Karpas-422 (cell line): ENCODE measurements around the gene OTUD6A. TPM values are rescaled to one million over a fixed set of nuclear protein-coding genes. Genes with fewer than 3 reads are reported as not detected.
"Not testable (repeated sequence)": the region's sequence is repeated elsewhere in the genome, so short reads cannot be mapped to it uniquely, and the experiment has no call there.

Experiments
- DNase-seq: peaks from one replicate; pipeline ENCODE4 v3.0.0-alpha.2; 2015
- H2AFZ ChIP-seq: fragments of 200-600 bp; sonication (generic); 2 replicates; pipeline ENCODE4 v1.6.1; 2014; ENCODE audit warnings: antibody characterized with exemption, low read length, mixed read lengths
- H3K27ac ChIP-seq: fragments of 200-600 bp; sonication (generic); 2 replicates; pipeline ENCODE4 v1.5.1; 2014; ENCODE audit warnings: mild to moderate bottlenecking, low read length, moderate library complexity
- H3K27me3 ChIP-seq: fragments of 200-600 bp; sonication (generic); 2 replicates; pipeline ENCODE4 v1.6.1; 2014; ENCODE audit warnings: low read length, mixed read lengths
- H3K36me3 ChIP-seq: fragments of 200-600 bp; sonication (generic); 2 replicates; pipeline ENCODE4 v1.6.1; 2014; ENCODE audit warnings: low read length, mixed read lengths; ENCODE audit not compliant: insufficient read depth
- H3K4me1 ChIP-seq: fragments of 200-600 bp; sonication (generic); 2 replicates; pipeline ENCODE4 v1.6.1; 2014; ENCODE audit warnings: mild to moderate bottlenecking, low read length, mixed read lengths
- H3K4me2 ChIP-seq: fragments of 200-600 bp; sonication (generic); 2 replicates; pipeline ENCODE4 v1.6.1; 2014; ENCODE audit warnings: low read length, low read depth, mild to moderate bottlenecking; ENCODE audit not compliant: poor library complexity, severe bottlenecking
- H3K4me3 ChIP-seq: fragments of 200-600 bp; sonication (generic); 2 replicates; pipeline ENCODE4 v1.5.1; 2014; ENCODE audit warnings: mild to moderate bottlenecking, antibody characterized with exemption, low read length, mixed read lengths
- H3K79me2 ChIP-seq: fragments of 200-600 bp; sonication (generic); 2 replicates; pipeline ENCODE4 v1.6.1; 2014; ENCODE audit warnings: mild to moderate bottlenecking, low read length, mixed read lengths
- H3K9ac ChIP-seq: fragments of 200-600 bp; sonication (generic); 2 replicates; pipeline ENCODE4 v1.6.0; 2014; ENCODE audit warnings: low read length
- H3K9me2 ChIP-seq: fragments of 200-600 bp; sonication (generic), shearing (Covaris generic); replicated peaks from 2 replicates; pipeline ENCODE4 v1.6.0; 2014; ENCODE audit warnings: mild to moderate bottlenecking, low read length, moderate library complexity; ENCODE audit not compliant: insufficient read depth
- H3K9me3 ChIP-seq: fragments of 300-700, 200-600 bp; sonication (generic); 2 replicates; pipeline ENCODE4 v1.6.1; 2014; ENCODE audit warnings: low read length, mixed read lengths
- H4K20me1 ChIP-seq: fragments of 200-600 bp; sonication (generic); 2 replicates; pipeline ENCODE4 v1.6.1; 2014; ENCODE audit warnings: mild to moderate bottlenecking, antibody characterized with exemption, low read length, low read depth; ENCODE audit not compliant: insufficient read depth
- small RNA-seq: library from RNA; depleted of rRNA; stranded (forward); fragments of <200 nt; gene quantifications from one replicate; pipeline ENCODE3, GENCODE V24; 2014
- total RNA-seq: library from RNA; depleted of rRNA; stranded (reverse); fragments of >200 nt; shearing (Covaris generic); gene quantifications from 2 replicates; pipeline ENCODE4 v1.2.3, GENCODE V29; 2014; ENCODE audit warnings: low replicate concordance; rRNA removed

OTUD6A gene
- total RNA-seq, 1 experiment from 2014 or later: not detected

DNA sequence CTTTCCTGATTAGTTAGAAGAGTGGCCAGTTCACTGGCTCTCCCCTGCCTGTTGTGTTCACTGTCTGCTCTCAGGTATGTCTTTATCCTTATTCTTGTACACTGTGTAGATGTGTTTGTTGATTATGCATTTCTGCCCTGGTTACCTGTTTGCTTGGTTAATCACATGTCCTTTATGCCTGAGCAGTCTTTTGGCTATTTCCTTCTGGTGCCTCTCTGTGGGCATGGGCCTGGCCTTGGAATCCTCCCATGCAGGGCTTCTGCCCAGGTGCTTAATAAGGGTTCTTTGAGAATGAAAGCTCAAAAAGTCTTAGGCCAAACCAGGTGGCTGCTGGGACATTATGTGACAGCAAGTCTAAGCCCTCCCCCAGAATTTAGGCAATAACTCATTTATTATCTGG, 26.5 kb downstream of the OTUD6A start:
- no peak for DNase-seq
- H3K79me2 ChIP-seq: no peaks in the 10 kb centered on the region

DNA sequence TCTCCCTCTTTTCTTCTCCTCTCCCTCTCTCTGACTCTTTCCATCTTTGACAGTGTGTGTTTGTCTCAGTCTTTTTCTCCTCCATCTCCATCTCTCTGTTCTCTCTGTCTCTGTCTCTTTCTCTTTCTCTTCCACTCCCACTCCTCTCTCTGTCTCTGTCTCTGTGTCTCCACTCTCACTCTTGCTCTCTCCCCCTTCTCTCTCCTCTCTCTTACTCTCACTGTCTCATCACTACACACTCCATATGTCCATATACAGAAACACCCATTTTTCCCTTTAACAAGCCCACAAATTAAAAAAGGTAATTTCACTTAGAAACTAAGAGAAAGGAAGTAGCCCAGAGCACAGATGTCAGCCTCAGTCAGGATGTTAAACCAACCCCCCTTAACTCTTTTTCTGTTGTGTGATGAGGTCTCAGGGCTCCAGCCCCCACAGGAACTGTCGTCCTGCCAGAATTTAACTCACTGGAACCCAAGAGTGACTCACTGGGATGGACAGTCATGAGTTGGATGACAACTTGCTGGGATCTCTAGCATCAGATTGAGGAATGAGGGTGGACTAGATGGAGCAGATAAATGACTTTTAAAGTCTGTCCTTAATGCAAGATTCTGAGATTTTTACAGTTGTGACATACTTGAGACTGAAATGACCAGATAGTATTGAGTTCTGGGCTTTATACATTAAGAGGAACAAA, 27.5 kb downstream of the OTUD6A start:
- H3K9me3 ChIP-seq: no peaks in the 10 kb centered on the region
- H3K9ac ChIP-seq: no peak overlapping the region
- H3K27me3 ChIP-seq: no peaks in the 10 kb centered on the region
- DNase-seq: no peak
- H4K20me1 ChIP-seq: no peaks in the 10 kb centered on the region
- no peaks in the 10 kb centered on the region for H3K79me2 ChIP-seq
- no peak overlapping the region for H3K27ac ChIP-seq
- H3K4me1 ChIP-seq: no peaks in the 10 kb centered on the region
- no peak overlapping the region for H3K4me2 ChIP-seq
- H3K4me3 ChIP-seq: no peak overlapping the region
- no peaks in the 10 kb centered on the region for H3K36me3 ChIP-seq
- no peak overlapping the region for H2AFZ ChIP-seq
- no peaks in the 10 kb centered on the region for H3K9me2 ChIP-seq

More for the DNA sequence above, 26.5 kb downstream of the OTUD6A start:
- no peak overlapping the region for H2AFZ ChIP-seq
- H3K9me2 ChIP-seq: no peaks in the 10 kb centered on the region
- H3K4me3 ChIP-seq: no peak overlapping the region
- no peak overlapping the region for H3K4me2 ChIP-seq
- H3K27ac ChIP-seq: no peak overlapping the region
- no peaks in the 10 kb centered on the region for H3K9me3 ChIP-seq
- no peak overlapping the region for H3K9ac ChIP-seq
- H4K20me1 ChIP-seq: no peaks in the 10 kb centered on the region
- H3K27me3 ChIP-seq: no peaks in the 10 kb centered on the region
- no peaks in the 10 kb centered on the region for H3K36me3 ChIP-seq
- H3K4me1 ChIP-seq: no peaks in the 10 kb centered on the region

- Histone ChIP-seq H3K9me2 (no peaks in the 10 kb centered on the region), H3K9ac (no peak overlapping the region), H3K36me3 (no peaks in the 10 kb centered on the region), H3K9me3 (no peaks in the 10 kb centered on the region), H3K27me3 (no peaks in the 10 kb centered on the region), H2AFZ (no peak overlapping the region), H3K27ac (no peak overlapping the region), H3K4me3 (no peak overlapping the region), H3K79me2 (no peaks in the 10 kb centered on the region), H3K4me1 (no peaks in the 10 kb centered on the region), H4K20me1 (no peaks in the 10 kb centered on the region), H3K4me2 (no peak overlapping the region)
- no peak for DNase-seq
Measured at GRCh38 chrX:70092247-70092646, 30.0 kb downstream of the OTUD6A start.

- H3K36me3 ChIP-seq: no peaks in the 10 kb centered on the region
- H3K4me1 ChIP-seq: no peaks in the 10 kb centered on the region
- H3K4me2 ChIP-seq: no peak overlapping the region
- no peak overlapping the region for H3K4me3 ChIP-seq
- H3K9ac ChIP-seq: no peak overlapping the region
- no peaks in the 10 kb centered on the region for H3K9me2 ChIP-seq
- H3K27ac ChIP-seq: no peak overlapping the region
- H2AFZ ChIP-seq: no peak overlapping the region
- no peak for DNase-seq
- H3K27me3 ChIP-seq: no peaks in the 10 kb centered on the region
- no peaks in the 10 kb centered on the region for H3K9me3 ChIP-seq
- H3K79me2 ChIP-seq: no peaks in the 10 kb centered on the region
- no peaks in the 10 kb centered on the region for H4K20me1 ChIP-seq
Measured at GRCh38 chrX:70096052-70096451, 33.8 kb downstream of the OTUD6A start.

- no peaks in the 10 kb centered on the region for H3K36me3 ChIP-seq
- no peaks in the 10 kb centered on the region for H3K27me3 ChIP-seq
- H3K4me1 ChIP-seq: no peaks in the 10 kb centered on the region
- H3K9me2 ChIP-seq: no peaks in the 10 kb centered on the region
- H3K4me2 ChIP-seq: no peak overlapping the region
- H3K27ac ChIP-seq: no peak overlapping the region
- H3K4me3 ChIP-seq: no peak overlapping the region
- no peaks in the 10 kb centered on the region for H3K79me2 ChIP-seq
- no peaks in the 10 kb centered on the region for H4K20me1 ChIP-seq
- H3K9ac ChIP-seq: no peak overlapping the region
- H3K9me3 ChIP-seq: no peaks in the 10 kb centered on the region
- no peak for DNase-seq
- no peak overlapping the region for H2AFZ ChIP-seq
Measured at GRCh38 chrX:70105229-70105628, 43.0 kb downstream of the OTUD6A start.

DNA sequence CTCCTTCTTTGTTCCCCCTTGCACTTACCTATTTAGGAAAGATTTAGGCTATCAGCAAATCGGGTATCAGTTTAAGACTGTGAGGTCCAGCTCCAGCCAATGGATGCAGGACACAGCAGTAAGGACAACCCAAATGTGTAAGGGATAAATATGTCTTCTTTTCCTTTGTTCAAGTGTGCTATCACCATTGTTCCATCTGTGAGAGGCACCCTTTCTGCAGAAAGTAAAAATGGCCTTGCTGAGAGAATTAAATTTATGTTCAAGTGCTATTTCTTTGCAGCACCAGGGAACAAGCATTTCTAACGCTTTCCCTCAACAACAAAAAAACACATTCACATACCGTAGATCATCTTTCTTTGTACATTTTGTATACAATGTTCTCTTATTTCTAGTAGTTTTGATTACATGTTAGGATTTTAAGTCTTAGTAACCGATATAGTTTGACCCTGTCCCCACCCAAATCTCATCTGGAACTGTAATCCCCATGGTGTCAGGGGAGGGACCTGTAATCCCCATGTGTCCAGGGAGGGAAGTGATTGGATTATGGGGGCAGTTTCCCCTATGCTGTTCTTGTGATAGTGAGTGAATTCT, 49.3 kb downstream of the OTUD6A start:
- H4K20me1 ChIP-seq, H3K9me2 ChIP-seq, DNase-seq, H3K27ac ChIP-seq, H3K4me1 ChIP-seq, H3K4me3 ChIP-seq, H3K4me2 ChIP-seq, H3K9me3 ChIP-seq, H3K36me3 ChIP-seq, H3K79me2 ChIP-seq, H2AFZ ChIP-seq, H3K27me3 ChIP-seq, H3K9ac ChIP-seq: not testable (repeated sequence)

Small RNAs within 50 kb of the gene (small RNA-seq; reads per million reads assigned to genes)
- not detected for gene MIR676

Other genes with a start within 250 kb of the OTUD6A start
- not detected in 2 replicates for gene AWAT2, start 12.5 kb upstream of the OTUD6A start, total RNA-seq
- 89.5 and 92.5 TPM in 2 replicates for gene IGBP1, start 71.0 kb downstream of the OTUD6A start, total RNA-seq
- gene DGAT2L6, start 115.0 kb downstream of the OTUD6A start, total RNA-seq: not detected in 2 replicates
- not detected in 2 replicates for gene AWAT1, start 172.2 kb downstream of the OTUD6A start, total RNA-seq
- not detected in 2 replicates for gene P2RY4, start 197.7 kb downstream of the OTUD6A start, total RNA-seq
- not detected in 2 replicates for gene ARR3, start 205.9 kb downstream of the OTUD6A start, total RNA-seq
- not detected in 2 replicates for gene RAB41, start 219.7 kb downstream of the OTUD6A start, total RNA-seq
- 51.5 and 54.5 TPM in 2 replicates for gene PDZD11, start 227.5 kb downstream of the OTUD6A start, total RNA-seq
- 12.6 and 15.0 TPM in 2 replicates for gene KIF4A, start 227.6 kb downstream of the OTUD6A start, total RNA-seq